ENCODE measurements around the gene B3GALNT2. TPM values are rescaled to one million over a fixed set of nuclear protein-coding genes. Genes with fewer than 3 reads are reported as not detected.

B3GALNT2 gene
- total and polyA plus RNA-seq, 8 donors: 2.4 to 126 (median 14.7) TPM

DNA sequence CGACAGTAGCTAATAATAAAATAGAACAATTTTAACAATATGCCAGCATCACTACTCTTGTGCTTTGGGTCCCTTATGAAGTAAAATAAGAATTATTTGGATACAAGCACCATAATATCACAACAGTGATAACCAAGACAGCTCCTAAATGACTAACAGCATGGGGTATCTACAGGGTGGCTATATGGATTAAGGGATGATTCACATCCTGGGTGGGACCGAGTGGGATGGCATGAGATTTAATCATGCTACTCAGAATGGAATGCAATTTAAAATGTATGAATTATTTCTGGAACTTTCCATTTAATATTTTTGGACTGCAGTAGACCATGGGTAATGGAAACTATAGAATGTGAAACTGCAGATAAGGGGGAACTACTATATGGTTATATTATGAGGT lies 28.1 kb upstream of the B3GALNT2 start:
- H3K4me3 ChIP-seq: no peak overlapping the region
- intact Hi-C loops (cut with DNase I; ENCODE audit: low total_unique reads): no loop called here

GRCh38 chr1:235527196-235527814 lies 23.1 kb upstream of the B3GALNT2 start:
- DNase-seq: peak in 1 of 2 donors; percentile 42
- Histone ChIP-seq H3K9me3 (no peaks in the 10 kb centered on the region), H3K4me1 (no peaks in the 10 kb centered on the region), H3K27me3 (no peaks in the 10 kb centered on the region), H3K4me3 (no peak overlapping the region), H3K36me3 (no peaks in the 10 kb centered on the region), H3K27ac (no peak overlapping the region)
- TF ChIP-seq CTCF (IDR thresholded peaks at IDR 0.05) (no peak), EP300 (IDR thresholded peaks at IDR 0.05) (no peak), POLR2AphosphoS5 (IDR thresholded peaks at IDR 0.05) (peak in 1 of 3 donors; percentile 37), POLR2A (IDR thresholded peaks at IDR 0.05) (no peak)
- 60 to 79% (median 62%) methylated on average over 4 of the region's 4 CpGs for WGBS, 5 donors
- intact Hi-C loops (cut with DNase I; ENCODE audit: low total_unique reads): no loop called here

More for the DNA sequence above, 28.1 kb upstream of the B3GALNT2 start:
- DNase-seq: no peak
- H3K4me1 ChIP-seq: no peaks in the 10 kb centered on the region
- no peaks in the 10 kb centered on the region for H3K9me3 ChIP-seq
- TF ChIP-seq POLR2AphosphoS5 (IDR thresholded peaks at IDR 0.05): no peak
- H3K27me3 ChIP-seq: no peaks in the 10 kb centered on the region
- H3K27ac ChIP-seq: no peak overlapping the region
- 76 to 88% (median 85%) methylated on average over 2 of the region's 2 CpGs for WGBS, 5 donors
- no peaks in the 10 kb centered on the region for H3K36me3 ChIP-seq

- no peaks in the 10 kb centered on the region for H3K36me3 ChIP-seq
- TF ChIP-seq POLR2A (IDR thresholded peaks at IDR 0.05): no peak
- TF ChIP-seq POLR2AphosphoS5 (IDR thresholded peaks at IDR 0.05): no peak
- TF ChIP-seq EP300 (IDR thresholded peaks at IDR 0.05): no peak
- no peak for TF ChIP-seq CTCF (IDR thresholded peaks at IDR 0.05)
- intact Hi-C loops (cut with DNase I; ENCODE audit: low total_unique reads): no loop called here
- DNase-seq: no peak
- no peaks in the 10 kb centered on the region for H3K27me3 ChIP-seq
- no peaks in the 10 kb centered on the region for H3K4me1 ChIP-seq
- no peaks in the 10 kb centered on the region for H3K9me3 ChIP-seq
- WGBS, 5 donors: 55 to 62% (median 61%) methylated on average over 4 of the region's 4 CpGs
- no peak overlapping the region for H3K4me3 ChIP-seq
- H3K27ac ChIP-seq: no peak overlapping the region
Measured at GRCh38 chr1:235525314-235525713, 21.1 kb upstream of the B3GALNT2 start.

- no peaks in the 10 kb centered on the region for H3K4me1 ChIP-seq
- WGBS, 5 donors: 58 to 79% (median 68%) methylated on average over 6 of the region's 6 CpGs
- intact Hi-C loops (cut with DNase I; ENCODE audit: low total_unique reads): loop anchor here (5.0 kb wide), 1 partner anchor 450 kb away; no protein-coding TSS in a partner anchor
- no peaks in the 10 kb centered on the region for H3K36me3 ChIP-seq
- no peak overlapping the region for H3K27ac ChIP-seq
- H3K9me3 ChIP-seq: no peaks in the 10 kb centered on the region
- no peak for DNase-seq
- H3K4me3 ChIP-seq: no peak overlapping the region
- no peak for TF ChIP-seq POLR2A (IDR thresholded peaks at IDR 0.05)
- H3K27me3 ChIP-seq: no peaks in the 10 kb centered on the region
Measured at GRCh38 chr1:235516862-235517446, 12.7 kb upstream of the B3GALNT2 start.

DNA sequence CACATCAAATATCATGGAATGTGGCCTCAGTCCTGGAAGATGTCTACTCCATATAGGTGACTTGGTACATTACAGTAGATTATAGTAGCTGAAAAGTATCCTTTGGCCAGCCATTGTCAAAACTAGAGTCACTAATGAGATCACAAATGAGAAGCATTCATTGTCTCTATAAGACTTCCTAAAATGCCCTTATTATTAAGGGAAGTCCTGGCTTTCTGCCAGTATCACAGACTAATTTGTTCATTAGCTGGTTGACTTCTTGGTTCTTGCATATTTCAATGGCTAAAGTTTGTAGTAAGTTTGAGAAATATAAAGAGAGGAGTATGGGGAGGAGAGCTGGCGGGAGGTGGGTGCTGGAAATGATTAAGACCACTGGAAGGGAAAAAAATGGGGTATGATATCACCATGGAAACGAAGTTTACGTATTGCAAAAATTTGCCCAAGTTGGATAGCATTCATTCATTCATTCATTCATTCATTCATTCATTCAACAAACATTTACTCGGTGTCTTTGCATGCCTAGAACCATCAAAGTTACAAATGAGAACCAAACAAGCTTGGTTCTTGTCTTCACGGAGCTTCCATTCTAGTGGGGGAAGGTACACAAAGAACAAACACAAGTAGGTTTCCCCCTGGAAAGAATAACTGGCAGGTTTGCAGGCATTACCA lies 11.7 kb upstream of the B3GALNT2 start:
- WGBS, 5 donors: 89 to 96% (median 91%) methylated on average over 5 of the region's 5 CpGs
- TF ChIP-seq CTCF (IDR thresholded peaks at IDR 0.05) (no peak), EP300 (IDR thresholded peaks at IDR 0.05) (no peak), POLR2A (IDR thresholded peaks at IDR 0.05) (no peak), POLR2AphosphoS5 (IDR thresholded peaks at IDR 0.05) (no peak)
- Histone ChIP-seq H3K9me3 (no peaks in the 10 kb centered on the region), H3K4me3 (no peak overlapping the region), H3K4me1 (no peaks in the 10 kb centered on the region), H3K36me3 (no peaks in the 10 kb centered on the region), H3K27me3 (no peaks in the 10 kb centered on the region), H3K27ac (no peak overlapping the region)
- intact Hi-C loops (cut with DNase I; ENCODE audit: low total_unique reads): loop anchor here (5.0 kb wide), 1 partner anchor 451 kb away; no protein-coding TSS in a partner anchor
- no peak for DNase-seq
